H9 (cell line): Measurements from ENCODE around the gene CLIP1. TPM values are rescaled to one million over a fixed set of nuclear protein-coding genes. Genes with fewer than 3 reads are reported as not detected.

Experiments
- DNase-seq: peaks from one replicate; pipeline ENCODE4 v3.0.0-alpha.2; 2017
- H2AFZ ChIP-seq: one replicate; pipeline ENCODE4 v1.6.1; 2013; ENCODE audit warnings: mild to moderate bottlenecking, low read length, control low read depth, moderate library complexity
- H2AK5ac ChIP-seq: 2 replicates; pipeline ENCODE4 v1.6.1; 2013; ENCODE audit warnings: low read length, control low read depth, mixed read lengths; ENCODE audit not compliant: insufficient read length
- H2BK120ac ChIP-seq: one replicate; pipeline ENCODE4 v1.6.1; 2013; ENCODE audit warnings: low read depth, mild to moderate bottlenecking, low read length, control low read depth, inconsistent platforms; ENCODE audit not compliant: poor library complexity, severe bottlenecking
- H2BK12ac ChIP-seq: 2 replicates; pipeline ENCODE4 v1.6.1; 2013; ENCODE audit warnings: low read length, control low read depth, mixed read lengths, low read depth; ENCODE audit not compliant: insufficient read length
- H2BK15ac ChIP-seq: 2 replicates; pipeline ENCODE4 v1.6.1; 2013; ENCODE audit warnings: low read depth, low read length, control low read depth
- H2BK20ac ChIP-seq: one replicate; pipeline ENCODE4 v1.6.1; 2013; ENCODE audit warnings: low read depth, mild to moderate bottlenecking, low read length, control low read depth, inconsistent platforms; ENCODE audit not compliant: poor library complexity, severe bottlenecking
- H2BK5ac ChIP-seq: 2 replicates; pipeline ENCODE4 v1.6.1; 2013; ENCODE audit warnings: low read length, control low read depth, mixed read lengths; ENCODE audit not compliant: insufficient read length
- H3K14ac ChIP-seq: 2 replicates; pipeline ENCODE4 v1.6.1; 2013; ENCODE audit warnings: low read length, control low read depth; ENCODE audit not compliant: insufficient read depth
- H3K18ac ChIP-seq: 2 replicates; pipeline ENCODE4 v1.6.1; 2013; ENCODE audit warnings: low read depth, mild to moderate bottlenecking, mixed read lengths, low read length, control low read depth; ENCODE audit not compliant: insufficient read length
- H3K23ac ChIP-seq: 2 replicates; pipeline ENCODE4 v1.6.1; 2013; ENCODE audit warnings: low read length, control low read depth, mixed read lengths, low read depth; ENCODE audit not compliant: insufficient read length
- H3K23me2 ChIP-seq: 2 replicates; pipeline ENCODE4 v1.6.1; 2013; ENCODE audit warnings: low read depth, mild to moderate bottlenecking, mixed read lengths, low read length, control low read depth; ENCODE audit not compliant: insufficient read length, poor library complexity, severe bottlenecking
- H3K27ac ChIP-seq: 2 replicates; pipeline ENCODE4 v1.5.1; 2013; ENCODE audit warnings: low read length, control low read depth, mixed read lengths, low read depth; ENCODE audit not compliant: insufficient read length
- H3K27me3 ChIP-seq: 2 replicates; pipeline ENCODE4 v1.6.1; 2013; ENCODE audit warnings: low read length, control low read depth, inconsistent platforms; ENCODE audit not compliant: insufficient read depth
- H3K4ac ChIP-seq: 2 replicates; pipeline ENCODE4 v1.6.1; 2013; ENCODE audit warnings: low read depth, mild to moderate bottlenecking, control low read depth, inconsistent platforms, low read length, moderate library complexity
- H3K4me1 ChIP-seq: 2 replicates; pipeline ENCODE4 v1.6.1; 2013; ENCODE audit warnings: low read length, control low read depth, inconsistent platforms; ENCODE audit not compliant: insufficient read depth
- H3K4me2 ChIP-seq: 2 replicates; pipeline ENCODE4 v1.6.1; 2013; ENCODE audit warnings: low read length, control low read depth, mixed read lengths; ENCODE audit not compliant: insufficient read length, insufficient read depth
- H3K56ac ChIP-seq: 2 replicates; pipeline ENCODE4 v1.6.1; 2013; ENCODE audit warnings: low read depth, mild to moderate bottlenecking, mixed read lengths, low read length, control low read depth; ENCODE audit not compliant: insufficient read length
- H3K79me1 ChIP-seq: 2 replicates; pipeline ENCODE4 v1.6.1; 2013; ENCODE audit warnings: low read depth, mild to moderate bottlenecking, moderate library complexity, low read length, control low read depth, inconsistent platforms; ENCODE audit not compliant: insufficient read depth, poor library complexity, severe bottlenecking
- H3K79me2 ChIP-seq: 2 replicates; pipeline ENCODE4 v1.6.1; 2013; ENCODE audit warnings: low read length, control low read depth, inconsistent platforms; ENCODE audit not compliant: insufficient read depth
- H3K9ac ChIP-seq: 2 replicates; pipeline ENCODE4 v1.6.1; 2013; ENCODE audit warnings: low read length, control low read depth, mixed read lengths; ENCODE audit not compliant: insufficient read length; ENCODE audit errors: extremely low read depth
- H3K9me3 ChIP-seq: one replicate; pipeline ENCODE4 v1.6.1; 2013; ENCODE audit warnings: low read depth, low read length, inconsistent platforms; ENCODE audit not compliant: control insufficient read depth
- H3T11ph ChIP-seq: one replicate; pipeline ENCODE4 v1.6.1; 2013; ENCODE audit warnings: mild to moderate bottlenecking, low read length, control low read depth, inconsistent platforms
- H4K20me1 ChIP-seq: one replicate; pipeline ENCODE4 v1.6.1; 2013; ENCODE audit not compliant: control insufficient read depth, insufficient read length, insufficient read depth
- H4K5ac ChIP-seq: 2 replicates; pipeline ENCODE4 v1.6.1; 2013; ENCODE audit warnings: low read depth, mild to moderate bottlenecking, mixed read lengths, low read length, control low read depth; ENCODE audit not compliant: insufficient read length
- H4K8ac ChIP-seq: replicated peaks from 2 replicates; pipeline ENCODE4 v1.6.1; 2013; ENCODE audit warnings: low read length, control low read depth, mixed read lengths, low read depth; ENCODE audit not compliant: insufficient read length
- H4K91ac ChIP-seq: 2 replicates; pipeline ENCODE4 v1.6.1; 2013; ENCODE audit warnings: low read depth, mild to moderate bottlenecking, moderate library complexity, mixed read lengths, low read length, control low read depth; ENCODE audit not compliant: insufficient read length
- H3K27ac Mint-ChIP-seq, 3 experiments: 2 replicates in 2 of 3; 3 replicates in 1 of 3; pipeline ENCODE4 v1.8.0; 2020 to 2021; ENCODE audit warnings: mixed read lengths in 3 of 3, mild to moderate bottlenecking in 1 of 3, moderate library complexity in 1 of 3
- H3K27me3 Mint-ChIP-seq: 2 replicates; pipeline ENCODE4 v1.8.0; 2021; ENCODE audit warnings: low read depth, mild to moderate bottlenecking, moderate library complexity, mixed read lengths
- H3K36me3 Mint-ChIP-seq, 3 experiments: 2 replicates in 2 of 3; 3 replicates in 1 of 3; pipeline ENCODE4 v1.8.0; 2020 to 2021; ENCODE audit warnings: low read depth in 3 of 3, mixed read lengths in 3 of 3; ENCODE audit not compliant: insufficient read depth in 1 of 3
- H3K4me1 Mint-ChIP-seq, 2 experiments: 2 replicates each; pipeline ENCODE4 v1.8.0; 2020; ENCODE audit warnings: mixed read lengths in 2 of 2
- H3K4me3 Mint-ChIP-seq, 2 experiments: 2 replicates in 1 of 2; 3 replicates in 1 of 2; pipeline ENCODE4 v1.8.0; 2020 to 2021; ENCODE audit warnings: mild to moderate bottlenecking in 2 of 2, mixed read lengths in 2 of 2, moderate library complexity in 1 of 2
- H3K9me3 Mint-ChIP-seq, 2 experiments: 2 replicates in 1 of 2; 3 replicates in 1 of 2; pipeline ENCODE4 v1.8.0; 2020; ENCODE audit warnings: mild to moderate bottlenecking in 2 of 2, mixed read lengths in 2 of 2, moderate library complexity in 1 of 2
- WGBS: extraction: QIAGEN DNeasy Blood & Tissue Kit; methylation state at CpG from one replicate; pipeline ENCODE4 v1.1.7; 2013; ENCODE audit warnings: missing lambda C conversion rate, low lambda C conversion rate, mixed read lengths; ENCODE audit not compliant: insufficient read length; ENCODE audit errors: extremely low coverage; 5-methylcytosine and 5-hydroxymethylcytosine counted together
- total RNA-seq: library from RNA; stranded (reverse); gene quantifications from 2 replicates; pipeline ENCODE4 v1.2.1, GENCODE V29; 2021
- TF ChIP-seq, protein P1 (sequence below): fragments of 200-600 bp; sonication (generic); conservative IDR thresholded peaks from 3 replicates; pipeline ENCODE4 v1.8.0; 2021; ENCODE audit warnings: antibody characterized with exemption, mild to moderate bottlenecking

The CLIP1 gene
- total RNA-seq, 1 experiment from 2014 or later, result 23.6 TPM

DNA sequence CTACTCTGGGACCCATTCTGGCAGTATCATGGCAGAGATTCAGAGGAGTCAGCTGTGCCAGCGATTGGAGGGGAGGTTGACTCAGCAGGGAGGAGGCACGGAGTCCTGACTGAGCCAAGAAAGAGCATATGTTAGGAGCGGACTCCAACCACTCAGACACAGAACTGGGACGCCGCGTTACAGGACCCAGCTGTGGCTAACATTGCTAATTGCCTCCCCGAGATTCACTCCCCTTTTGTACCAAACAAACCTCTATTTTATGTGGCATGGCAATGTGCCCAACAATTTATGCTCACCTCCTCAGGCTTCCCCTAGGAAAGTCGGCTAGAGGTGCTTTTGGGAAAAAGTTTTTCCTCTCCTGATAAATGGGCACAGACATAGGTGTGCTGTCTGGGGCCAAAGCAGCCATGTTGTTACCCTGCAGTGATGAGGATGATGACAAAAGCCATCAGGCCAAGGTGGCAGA, 15.2 kb upstream of the CLIP1 start:
- WGBS, result no CpG with 5 or more reads among the region's 8 CpGs
- no peak overlapping the region for H3K56ac ChIP-seq
- H2AFZ ChIP-seq, result no peak overlapping the region
- TF ChIP-seq, protein P1, sequence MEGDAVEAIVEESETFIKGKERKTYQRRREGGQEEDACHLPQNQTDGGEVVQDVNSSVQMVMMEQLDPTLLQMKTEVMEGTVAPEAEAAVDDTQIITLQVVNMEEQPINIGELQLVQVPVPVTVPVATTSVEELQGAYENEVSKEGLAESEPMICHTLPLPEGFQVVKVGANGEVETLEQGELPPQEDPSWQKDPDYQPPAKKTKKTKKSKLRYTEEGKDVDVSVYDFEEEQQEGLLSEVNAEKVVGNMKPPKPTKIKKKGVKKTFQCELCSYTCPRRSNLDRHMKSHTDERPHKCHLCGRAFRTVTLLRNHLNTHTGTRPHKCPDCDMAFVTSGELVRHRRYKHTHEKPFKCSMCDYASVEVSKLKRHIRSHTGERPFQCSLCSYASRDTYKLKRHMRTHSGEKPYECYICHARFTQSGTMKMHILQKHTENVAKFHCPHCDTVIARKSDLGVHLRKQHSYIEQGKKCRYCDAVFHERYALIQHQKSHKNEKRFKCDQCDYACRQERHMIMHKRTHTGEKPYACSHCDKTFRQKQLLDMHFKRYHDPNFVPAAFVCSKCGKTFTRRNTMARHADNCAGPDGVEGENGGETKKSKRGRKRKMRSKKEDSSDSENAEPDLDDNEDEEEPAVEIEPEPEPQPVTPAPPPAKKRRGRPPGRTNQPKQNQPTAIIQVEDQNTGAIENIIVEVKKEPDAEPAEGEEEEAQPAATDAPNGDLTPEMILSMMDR, result no peak
- Mint-ChIP-seq H3K4me3 (no peak overlapping the region), H3K9me3 (no peaks in the 10 kb centered on the region), H3K4me1 (no peaks in the 10 kb centered on the region), H3K36me3 (no peaks in the 10 kb centered on the region), H3K27me3 (no peaks in the 10 kb centered on the region), H3K27ac (no peak overlapping the region)
- no peak overlapping the region for H4K91ac ChIP-seq
- H2BK5ac ChIP-seq, result no peak overlapping the region
- H2BK12ac ChIP-seq, result no peak overlapping the region
- no peak overlapping the region for H3K14ac ChIP-seq
- no peak for DNase-seq
- H3K18ac ChIP-seq, result no peak overlapping the region
- H3T11ph ChIP-seq, result no peak overlapping the region
- no peak overlapping the region for H2BK120ac ChIP-seq
- H4K8ac ChIP-seq, result no peak overlapping the region
- no peak overlapping the region for H3K9ac ChIP-seq
- H3K79me2 ChIP-seq, result no peaks in the 10 kb centered on the region
- H3K4ac ChIP-seq, result no peak overlapping the region
- H3K9me3 ChIP-seq, result no peaks in the 10 kb centered on the region
- no peaks in the 10 kb centered on the region for H3K27me3 ChIP-seq
- no peak overlapping the region for H2BK15ac ChIP-seq
- H3K4me2 ChIP-seq, result no peak overlapping the region
- no peaks in the 10 kb centered on the region; the same call in 1 of the 2 replicates for H3K4me1 ChIP-seq
- no peak overlapping the region for H3K23ac ChIP-seq
- no peak overlapping the region for H2AK5ac ChIP-seq
- H3K79me1 ChIP-seq, result no peaks in the 10 kb centered on the region
- no peaks in the 10 kb centered on the region for H4K20me1 ChIP-seq
- H3K27ac ChIP-seq, result no peak overlapping the region
- H4K5ac ChIP-seq, result no peak overlapping the region
- no peaks in the 10 kb centered on the region for H3K23me2 ChIP-seq
- H2BK20ac ChIP-seq, result no peak overlapping the region
